HepG2 (cell line): Measurements from ENCODE around the gene UBAC1. TPM values are rescaled to one million over a fixed set of nuclear protein-coding genes. Genes with fewer than 3 reads are reported as not detected.

Source experiments
- ATAC-seq: fragments of 200-7000 bp; cut with Tn5 transposase; 3 replicates; pipeline ENCODE4 v1.9.1; 2020; ENCODE audit warnings: mild to moderate bottlenecking, moderate library complexity
- BruUV-seq: library from RNA; stranded (reverse); fragments of 400-500 nt; replicated peaks from 2 replicates; lab custom pipeline; 2021; lab: Mats Ljungman, UMichigan
- CTCF ChIA-PET: fragments of 300-600 bp; formaldehyde crosslinking; extraction: SDS; loops from one replicate; lab custom pipeline; 2021; ENCODE audit warnings: low total read pairs, inconsistent platforms, low intra/inter-chr PET ratio; lab: Yijun Ruan, JAX
- POLR2A ChIA-PET: fragments of 350-600 bp; sonication (Branson Sonifier 250); formaldehyde crosslinking; loops from one replicate; lab custom pipeline; 2020; ENCODE audit warnings: antibody characterized with exemption, inconsistent platforms; lab: Yijun Ruan, JAX
- DNase-seq: peaks from one replicate; pipeline ENCODE4 v3.0.0-alpha.2; 2015; ENCODE audit warnings: low spot score
- FAIRE-seq: peaks from 3 replicates; lab custom pipeline; 2011; peaks lifted over from hg19 to GRCh38; lab: Jason Lieb, UNC
- H2AFZ ChIP-seq: one replicate; pipeline ENCODE4 v1.6.1; 2011; ENCODE audit warnings: low read length, inconsistent platforms
- H3K27ac ChIP-seq: fragments of 300-600 bp; 3 replicates; pipeline ENCODE4 v1.8.0; 2011; ENCODE audit warnings: mixed run types, mild to moderate bottlenecking, mixed read lengths, low read length, inconsistent platforms; ENCODE audit not compliant: insufficient read depth; ENCODE audit errors: extremely low read length
- H3K27me3 ChIP-seq, 2 experiments: fragments of 200-600 bp in 1 of 2; 2 replicates in 1 of 2; 3 replicates in 1 of 2; pipeline versions ENCODE4 v1.6.0 to v1.8.0; 2011; ENCODE audit warnings: low read length in 2 of 2, mild to moderate bottlenecking in 2 of 2, moderate library complexity in 2 of 2, inconsistent platforms in 1 of 2; ENCODE audit not compliant: insufficient read depth in 2 of 2, control insufficient read depth in 1 of 2
- H3K36me3 ChIP-seq, 2 experiments: fragments of 200-600 bp in 1 of 2; replicated peaks in 1 of 2; 2 replicates in 1 of 2; 3 replicates in 1 of 2; pipeline versions ENCODE4 v1.5.1 to v1.8.0; 2011; ENCODE audit warnings: low read length in 2 of 2, inconsistent platforms in 1 of 2; ENCODE audit not compliant: insufficient read depth in 2 of 2, control insufficient read depth in 1 of 2
- H3K4me1 ChIP-seq: 2 replicates; pipeline ENCODE4 v1.5.1; 2012; ENCODE audit warnings: low read length, inconsistent platforms; ENCODE audit not compliant: insufficient read depth
- H3K4me2 ChIP-seq: 2 replicates; pipeline ENCODE4 v1.6.0; 2011; ENCODE audit warnings: low read depth, low read length, inconsistent platforms
- H3K4me3 ChIP-seq, 3 experiments: fragments of 200-600 bp in 1 of 3; sonication (generic), shearing (Covaris generic) in 1 of 3; replicated peaks in 1 of 3; 2 replicates each; pipeline ENCODE4 v1.5.1; 2011 to 2016; ENCODE audit warnings: low read length in 3 of 3, inconsistent platforms in 2 of 3, low read depth in 2 of 3, mild to moderate bottlenecking in 2 of 3, control low read depth in 1 of 3, mixed read lengths in 1 of 3; ENCODE audit not compliant: insufficient read depth in 1 of 3
- H3K79me2 ChIP-seq: one replicate; pipeline ENCODE4 v1.6.1; 2011; ENCODE audit warnings: low read length, inconsistent platforms; ENCODE audit not compliant: insufficient read depth
- H3K9ac ChIP-seq: 2 replicates; pipeline ENCODE4 v1.6.0; 2011; ENCODE audit warnings: mild to moderate bottlenecking, low read depth, low read length, inconsistent platforms; ENCODE audit not compliant: insufficient read depth
- H3K9me3 ChIP-seq: 2 replicates; pipeline ENCODE4 v1.5.1; 2012; ENCODE audit warnings: mild to moderate bottlenecking, low read length
- H4K20me1 ChIP-seq: 2 replicates; pipeline ENCODE4 v1.6.0; 2011; ENCODE audit warnings: inconsistent platforms, mild to moderate bottlenecking, low read length, moderate library complexity; ENCODE audit not compliant: insufficient read depth
- HNF4G ChIP-seq, 2 experiments: sonication (generic) in 1 of 2; formaldehyde crosslinking in 1 of 2; IDR thresholded peaks; 2 replicates each; pipeline versions ENCODE4 v1.4.0 to v1.6.1; 2011 to 2020; ENCODE audit warnings: borderline replicate concordance in 2 of 2, low read depth in 2 of 2, mild to moderate bottlenecking in 2 of 2, low read length in 1 of 2, missing genetic modification reagents in 1 of 2, moderate library complexity in 1 of 2
- IKZF1 ChIP-seq: fragments of 450-650 bp; IDR thresholded peaks from 2 replicates; pipeline ENCODE4 v1.7.1; 2016
- IKZF5 ChIP-seq: IDR thresholded peaks from 2 replicates; pipeline ENCODE4 v1.6.1; 2018; ENCODE audit warnings: missing genetic modification reagents, mild to moderate bottlenecking, missing compliant biosample characterization
- KLF16 ChIP-seq, 2 experiments: sonication (generic) in 1 of 2; formaldehyde crosslinking in 1 of 2; IDR thresholded peaks; 2 replicates each; pipeline versions ENCODE4 v1.6.1 to v1.8.0; 2016 to 2023; ENCODE audit warnings: missing genetic modification reagents in 2 of 2, missing compliant biosample characterization in 1 of 2
- NAIF1 ChIP-seq: sonication (generic); formaldehyde crosslinking; IDR thresholded peaks from 2 replicates; pipeline ENCODE4 v1.5.0; 2020; ENCODE audit warnings: mild to moderate bottlenecking, missing genetic modification reagents, borderline replicate concordance
- NCOA1 ChIP-seq: sonication (generic); formaldehyde crosslinking; IDR thresholded peaks from 2 replicates; pipeline ENCODE4 v1.9.0; 2021; ENCODE audit warnings: missing genetic modification reagents
- NFE2L1 ChIP-seq: sonication (generic); formaldehyde crosslinking; IDR thresholded peaks from 2 replicates; pipeline ENCODE4 v1.4.0; 2020; ENCODE audit warnings: missing genetic modification reagents, mild to moderate bottlenecking, borderline replicate concordance
- RXRA ChIP-seq: sonication (generic); formaldehyde crosslinking; IDR thresholded peaks from 2 replicates; pipeline ENCODE4 v1.5.1; 2020; ENCODE audit warnings: missing genetic modification reagents
- SP5 ChIP-seq: IDR thresholded peaks from 2 replicates; pipeline ENCODE4 v1.6.1; 2016; ENCODE audit warnings: low read depth, borderline replicate concordance
- TRIM24 ChIP-seq: sonication (generic); formaldehyde crosslinking; IDR thresholded peaks from 2 replicates; pipeline ENCODE4 v1.8.0; 2022; ENCODE audit warnings: mild to moderate bottlenecking, missing genetic modification reagents
- ZBTB14 ChIP-seq: sonication (generic); formaldehyde crosslinking; IDR thresholded peaks from 2 replicates; pipeline ENCODE4 v1.4.0; 2020; ENCODE audit warnings: missing genetic modification reagents
- ZNF761 ChIP-seq: sonication (generic); formaldehyde crosslinking; conservative IDR thresholded peaks from 2 replicates; pipeline ENCODE4 v1.4.0; 2020; ENCODE audit warnings: mild to moderate bottlenecking, missing genetic modification reagents
- ZNF788 ChIP-seq: sonication (generic); formaldehyde crosslinking; IDR thresholded peaks from 2 replicates; pipeline ENCODE4 v1.5.0; 2020; ENCODE audit warnings: mild to moderate bottlenecking, missing genetic modification reagents, borderline replicate concordance
- ZSCAN22 ChIP-seq: sonication (generic); formaldehyde crosslinking; IDR thresholded peaks from 2 replicates; pipeline ENCODE4 v1.4.0; 2020; ENCODE audit warnings: mild to moderate bottlenecking, missing genetic modification reagents
- ZXDC ChIP-seq: sonication (generic); formaldehyde crosslinking; IDR thresholded peaks from 2 replicates; pipeline ENCODE4 v1.5.0; 2020; ENCODE audit warnings: mild to moderate bottlenecking, missing genetic modification reagents
- WGBS: methylation state at CpG from one replicate; pipeline ENCODE4 v1.1.6; 2017; ENCODE audit warnings: low lambda C conversion rate; 5-methylcytosine and 5-hydroxymethylcytosine counted together
- in situ Hi-C: cut with HindIII; loops from 2 replicates; pipeline ENCODE4 v1.10.0; 2017; ENCODE audit warnings: low pct_unique_long_range_greater_than_20kb; ENCODE audit not compliant: extremely low pct_ligation_motif_present
- intact Hi-C: fragments of 100-400 bp; cut with micrococcal nuclease; formaldehyde crosslinking; loops from one replicate; pipeline ENCODE4 v1.10.0; 2022; ENCODE audit not compliant: unreplicated experiment
- polyA plus RNA-seq, 8 experiments: library from polyadenylated mRNA; depleted of rRNA in 3 of 8; stranded (reverse) in 7 of 8; unstranded in 1 of 8; fragments of >200 nt; fragmentation: Illumina TruSeq in 4 of 8; extraction: Trizol in 4 of 8; gene quantifications; 2 replicates each; pipeline versions ENCODE4 v1.2.1 to v1.2.3, GENCODE V29; 2011 to 2016; ENCODE audit warnings: low read depth in 4 of 8, missing spikeins in 1 of 8, mixed read lengths in 1 of 8; ENCODE audit not compliant: insufficient read depth in 1 of 8
- total RNA-seq, 5 experiments: library from RNA; depleted of rRNA; stranded (reverse); fragments of >200 nt; fragmentation: Illumina TruSeq; extraction: Trizol; gene quantifications; 2 replicates each; pipeline ENCODE4 v1.2.3, GENCODE V29; 2016; ENCODE audit warnings: low read depth in 1 of 5
- TF ChIP-seq, protein P1 (sequence below): sonication (generic); formaldehyde crosslinking; IDR thresholded peaks from 2 replicates; pipeline ENCODE4 v1.4.0; 2020; ENCODE audit warnings: missing genetic modification reagents

The UBAC1 gene
- total and polyA plus RNA-seq, 2 of the 13 experiments (the other 11 are each of a cell fraction or from before 2014, with no cell fraction given) = 32.2 to 34.1 TPM

DNA sequence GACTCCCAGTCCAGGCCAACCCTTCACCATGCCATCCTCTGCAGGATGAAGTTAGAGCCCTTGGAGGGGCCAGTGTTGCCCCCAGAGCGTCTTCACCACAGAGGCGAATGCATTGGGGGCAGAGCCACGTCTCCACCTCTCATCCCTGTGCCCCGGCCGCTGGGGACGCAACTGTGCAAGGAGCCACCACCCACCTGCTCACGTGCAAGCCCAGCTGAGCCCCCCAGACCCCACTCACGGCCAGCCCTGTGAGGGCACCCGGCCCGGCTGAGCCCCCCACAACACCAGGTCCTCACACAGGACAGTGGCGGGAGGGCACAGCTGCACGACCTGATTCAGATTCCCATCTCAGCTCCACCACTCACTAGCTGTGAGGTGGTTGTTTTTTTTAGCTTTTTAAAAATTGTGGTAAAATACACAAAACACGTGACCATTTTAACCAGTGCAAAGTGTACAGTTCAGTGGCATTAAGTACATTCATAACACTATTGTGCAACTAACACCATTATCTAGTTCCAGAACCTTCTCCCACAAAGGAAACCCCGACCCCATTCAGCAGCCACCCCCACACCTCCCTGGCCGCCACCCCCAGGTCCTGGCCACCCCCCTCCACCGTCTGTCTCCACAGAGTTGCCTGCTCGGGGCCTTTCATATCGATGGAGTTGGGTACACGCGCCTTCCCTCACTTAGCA, 33.5 kb upstream of the UBAC1 start:
- ChIA-PET CTCF (no interaction called here), POLR2A (interaction anchor here (0.7 to 4.6 kb wide), 11 partner anchors 8 to 124 kb away, joined by 3 to 99 read pairs (median 35); partner anchors contain the start of genes NACC2, TMEM250 and UBAC1)
- WGBS = 14% methylated on average over 20 of the region's 20 CpGs
- TF ChIP-seq NCOA1 (no peak), ZXDC (no peak; the same call in 1 of the 2 replicates), RXRA (no peak; the same call in 1 of the 2 replicates), ZNF788 (CRISPR knock-in tag) (no peak), NFE2L1 (CRISPR knock-in tag) (no peak), HNF4G (IDR thresholded peaks at IDR 0.05; ENCODE audit: borderline replicate concordance, low read depth, low read length) (peak; percentile 36; the same call in 1 of the 2 replicates), HNF4G (CRISPR knock-in tag; IDR thresholded peaks at IDR 0.05; ENCODE audit: borderline replicate concordance, low read depth) (no peak; the same call in 1 of the 2 replicates), ZNF761 (CRISPR knock-in tag) (no peak; the same call in 1 of the 2 replicates), ZSCAN22 (CRISPR knock-in tag) (no peak), IKZF5 (CRISPR knock-in tag) (no peak), ZBTB14 (CRISPR knock-in tag) (no peak), KLF16 (CRISPR knock-in tag; IDR thresholded peaks at IDR 0.05) (0 out of 4 replicates have a peak, but pooled peaks of 1 of the 2 experiments have one; percentile 16), SP5 (CRISPR knock-in tag) (no peak), TRIM24 (CRISPR knock-in tag) (no peak), NAIF1 (CRISPR knock-in tag) (no peak), IKZF1 (no peak)
- TF ChIP-seq, protein P1, sequence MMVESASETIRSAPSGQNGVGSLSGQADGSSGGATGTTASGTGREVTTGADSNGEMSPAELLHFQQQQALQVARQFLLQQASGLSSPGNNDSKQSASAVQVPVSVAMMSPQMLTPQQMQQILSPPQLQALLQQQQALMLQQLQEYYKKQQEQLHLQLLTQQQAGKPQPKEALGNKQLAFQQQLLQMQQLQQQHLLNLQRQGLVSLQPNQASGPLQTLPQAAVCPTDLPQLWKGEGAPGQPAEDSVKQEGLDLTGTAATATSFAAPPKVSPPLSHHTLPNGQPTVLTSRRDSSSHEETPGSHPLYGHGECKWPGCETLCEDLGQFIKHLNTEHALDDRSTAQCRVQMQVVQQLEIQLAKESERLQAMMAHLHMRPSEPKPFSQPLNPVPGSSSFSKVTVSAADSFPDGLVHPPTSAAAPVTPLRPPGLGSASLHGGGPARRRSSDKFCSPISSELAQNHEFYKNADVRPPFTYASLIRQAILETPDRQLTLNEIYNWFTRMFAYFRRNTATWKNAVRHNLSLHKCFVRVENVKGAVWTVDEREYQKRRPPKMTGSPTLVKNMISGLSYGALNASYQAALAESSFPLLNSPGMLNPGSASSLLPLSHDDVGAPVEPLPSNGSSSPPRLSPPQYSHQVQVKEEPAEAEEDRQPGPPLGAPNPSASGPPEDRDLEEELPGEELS = no peak

More for the DNA sequence above, 33.5 kb upstream of the UBAC1 start:
- no peaks in the 10 kb centered on the region for H4K20me1 ChIP-seq
- H3K79me2 ChIP-seq = no peaks in the 10 kb centered on the region
- H3K4me2 ChIP-seq = peak overlapping the region; percentile 99
- intact Hi-C loops = loop anchor here (5.0 kb wide), 1 partner anchor 58 kb away; no protein-coding TSS in a partner anchor
- H3K4me3 ChIP-seq = peak overlapping the region; percentile 40 to 88 (median 65)
- peaks cover 72% of the 10 kb centered on the region for H3K4me1 ChIP-seq
- peak; percentile 0 for ATAC-seq
- no peak for DNase-seq
- H3K27ac ChIP-seq = peak overlapping the region; percentile 98
- no peaks in the 10 kb centered on the region for H3K9me3 ChIP-seq
- BruUV-seq = no TSS peak
- peak; percentile 23 for FAIRE-seq
- H3K27me3 ChIP-seq = peaks cover 0 to under 1% of the 10 kb centered on the region in 2 experiments; a peak in 1 of 5 replicates
- H3K9ac ChIP-seq = peak overlapping the region; percentile 61
- no peak overlapping the region for H2AFZ ChIP-seq
- H3K36me3 ChIP-seq = no peaks in the 10 kb centered on the region
- in situ Hi-C loops = loop anchor here (25.0 kb wide), 1 partner anchor 268 kb away; no protein-coding TSS in a partner anchor
